Duodenal mucosa (tissue), 2 donors: Measurements from ENCODE around the gene PKD1L1.

Experiments used
- H3K27ac ChIP-seq: one replicate; pipeline ENCODE4 v1.7.0; 2013; ENCODE audit warnings: low read depth, low read length
- H3K27me3 ChIP-seq, 2 donors: one replicate each; pipeline ENCODE4 v1.7.0; 2013; ENCODE audit warnings: low read length in 2 of 2, control low read depth in 1 of 2; ENCODE audit not compliant: insufficient read depth in 2 of 2, control insufficient read depth in 1 of 2
- H3K36me3 ChIP-seq, 2 donors: one replicate each; pipeline ENCODE4 v1.7.0; 2013; ENCODE audit warnings: low read length in 2 of 2, control low read depth in 1 of 2; ENCODE audit not compliant: insufficient read depth in 2 of 2, control insufficient read depth in 1 of 2
- H3K4me1 ChIP-seq, 2 donors: one replicate each; pipeline ENCODE4 v1.7.0; 2013; ENCODE audit warnings: low read length in 2 of 2, control low read depth in 1 of 2; ENCODE audit not compliant: insufficient read depth in 2 of 2, control insufficient read depth in 1 of 2
- H3K4me3 ChIP-seq, 2 donors: one replicate each; pipeline ENCODE4 v1.7.0; 2013; ENCODE audit warnings: low read length in 2 of 2, low read depth in 1 of 2
- H3K9ac ChIP-seq, 2 donors: one replicate each; pipeline ENCODE4 v1.7.0; 2013; ENCODE audit warnings: low read length in 2 of 2, low read depth in 1 of 2
- H3K9me3 ChIP-seq, 2 donors: one replicate each; pipeline ENCODE4 v1.7.0; 2013; ENCODE audit warnings: low read length in 2 of 2, control low read depth in 1 of 2; ENCODE audit not compliant: control insufficient read depth in 1 of 2

The PKD1L1 gene

DNA sequence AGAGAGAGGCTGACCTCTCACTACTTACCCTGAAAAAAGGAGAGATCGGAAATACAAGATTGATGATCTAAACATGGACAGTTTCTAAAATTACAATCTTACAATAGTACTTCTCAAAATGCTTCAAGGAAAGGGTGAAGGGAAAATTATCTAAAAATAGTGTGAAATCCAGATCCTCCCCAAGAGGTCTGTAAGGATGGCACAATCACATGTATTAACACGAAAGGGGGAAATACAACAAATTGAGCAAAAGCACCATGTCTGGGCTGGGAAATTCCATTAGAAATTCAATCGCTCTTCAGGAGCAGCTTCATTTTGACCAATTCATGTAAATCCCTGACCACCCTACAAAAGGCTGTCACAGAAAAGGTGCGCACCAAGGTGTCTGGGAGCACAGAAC lies 67.0 kb downstream of the PKD1L1 start:
- Histone ChIP-seq H3K4me3 (no peak overlapping the region), H3K27ac (no peak overlapping the region), H3K27me3 (no peaks in the 10 kb centered on the region), H3K36me3 (no peaks in the 10 kb centered on the region), H3K9ac (no peak overlapping the region), H3K9me3 (no peaks in the 10 kb centered on the region), H3K4me1 (no peaks in the 10 kb centered on the region)

DNA sequence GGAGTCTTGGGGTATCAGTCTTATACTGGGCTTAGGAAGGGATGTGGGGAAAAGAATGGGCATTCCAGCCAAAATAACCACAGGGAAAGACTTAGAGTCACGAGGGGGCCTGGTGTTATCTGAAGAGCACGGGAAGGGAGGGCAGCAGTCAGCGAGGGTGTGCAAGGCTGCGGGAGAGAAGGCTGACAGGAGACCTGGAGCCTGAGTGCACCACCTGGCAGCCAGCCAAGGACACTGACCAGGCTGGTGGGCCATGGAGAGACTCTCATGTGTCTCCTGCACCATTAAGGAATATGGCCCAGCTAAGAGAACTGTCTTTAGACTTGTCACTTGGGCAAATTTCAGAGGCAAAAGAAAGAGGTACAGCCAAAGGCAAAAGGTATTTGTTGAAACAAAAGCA lies 69.6 kb downstream of the PKD1L1 start:
- H3K9me3 ChIP-seq, result no peaks in the 10 kb centered on the region
- H3K9ac ChIP-seq, result no peak overlapping the region
- no peak overlapping the region for H3K4me3 ChIP-seq
- H3K36me3 ChIP-seq, result no peaks in the 10 kb centered on the region
- no peak overlapping the region for H3K27ac ChIP-seq
- H3K27me3 ChIP-seq, result no peaks in the 10 kb centered on the region
- H3K4me1 ChIP-seq, result no peaks in the 10 kb centered on the region

DNA sequence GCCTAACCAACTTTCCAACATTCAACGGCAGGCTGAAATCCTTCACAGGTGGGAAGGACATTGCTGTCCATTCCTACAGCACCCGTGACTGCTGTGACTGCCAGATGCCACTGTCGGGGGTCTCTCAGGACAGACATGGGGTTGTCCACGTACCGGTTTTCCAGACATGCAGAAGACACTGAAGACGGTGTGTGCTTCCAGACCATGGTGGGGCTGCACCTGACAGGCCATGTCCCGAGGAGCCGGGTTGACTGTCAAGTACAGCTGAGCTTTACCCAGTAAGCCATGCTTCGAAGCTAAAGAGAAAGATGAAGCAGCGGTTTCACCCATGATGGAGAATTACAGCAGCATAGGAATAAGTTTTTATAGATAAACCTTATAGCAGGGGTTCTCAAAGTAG lies 70.9 kb downstream of the PKD1L1 start:
- Histone ChIP-seq H3K27ac (no peak overlapping the region), H3K9me3 (no peaks in the 10 kb centered on the region), H3K4me3 (no peak overlapping the region), H3K4me1 (no peaks in the 10 kb centered on the region), H3K36me3 (no peaks in the 10 kb centered on the region), H3K27me3 (no peaks in the 10 kb centered on the region), H3K9ac (no peak overlapping the region)

DNA sequence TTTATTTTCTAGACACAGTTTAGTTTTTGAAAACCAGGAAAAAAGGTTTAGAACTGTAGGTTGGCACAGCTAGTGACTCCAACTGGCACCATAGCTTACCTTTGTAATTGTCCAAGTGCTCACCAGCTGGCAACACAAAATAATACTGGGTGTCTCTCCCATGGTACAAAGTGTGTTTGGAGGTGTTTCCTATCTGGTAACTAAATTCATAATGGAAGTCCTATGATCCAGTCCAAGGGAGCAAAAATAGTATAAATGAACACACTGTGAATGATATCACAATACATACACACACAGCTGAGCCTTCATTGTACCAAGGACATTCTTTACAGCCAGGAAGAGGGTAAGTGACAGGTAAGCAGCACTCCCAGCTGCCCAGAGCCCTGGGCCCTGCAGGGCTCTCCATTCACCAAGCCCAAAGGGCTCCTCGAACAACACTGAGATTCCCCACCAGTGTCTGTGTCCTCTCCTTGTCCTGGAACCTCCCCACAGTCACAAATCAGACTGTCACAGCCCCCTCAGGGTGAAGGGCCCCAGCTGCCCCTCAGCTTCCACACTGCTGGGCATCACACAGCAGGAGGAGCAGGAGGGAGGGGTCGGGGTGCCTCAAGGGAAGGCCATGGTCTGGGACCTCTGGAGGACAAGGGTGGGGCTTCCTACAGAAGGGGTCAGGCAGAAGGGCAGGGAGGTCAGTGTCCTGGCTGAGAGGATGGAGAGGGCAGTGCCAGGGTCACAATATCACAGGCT lies 72.1 kb downstream of the PKD1L1 start:
- H3K4me3 ChIP-seq, result no peak overlapping the region
- no peaks in the 10 kb centered on the region for H3K9me3 ChIP-seq
- H3K9ac ChIP-seq, result no peak overlapping the region
- H3K27ac ChIP-seq, result no peak overlapping the region
- no peaks in the 10 kb centered on the region for H3K27me3 ChIP-seq
- H3K36me3 ChIP-seq, result no peaks in the 10 kb centered on the region
- no peaks in the 10 kb centered on the region for H3K4me1 ChIP-seq

DNA sequence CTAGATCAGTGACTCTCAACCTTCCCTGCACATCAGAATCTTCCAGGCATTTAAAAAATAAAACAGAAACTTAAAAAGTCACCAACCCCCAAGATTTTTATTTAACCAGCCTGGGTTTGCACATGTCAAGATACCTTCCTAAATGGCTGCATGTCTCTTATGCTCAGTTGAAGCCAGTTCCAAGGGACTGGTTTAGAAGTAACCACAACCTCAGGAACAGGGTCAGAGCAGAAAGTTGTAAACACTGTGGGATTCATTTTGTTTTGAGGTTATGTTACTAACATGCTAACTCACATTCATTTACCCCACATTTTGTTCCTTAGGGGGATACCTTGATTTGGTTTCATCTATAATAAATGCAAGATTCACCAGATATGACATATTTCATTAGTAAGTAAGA lies 72.9 kb downstream of the PKD1L1 start:
- H3K27ac ChIP-seq, result no peak overlapping the region
- H3K4me1 ChIP-seq, result no peaks in the 10 kb centered on the region
- no peak overlapping the region for H3K4me3 ChIP-seq

GRCh38 chr7:47873762-47874161 lies 74.5 kb downstream of the PKD1L1 start:
- no peaks in the 10 kb centered on the region for H3K4me1 ChIP-seq
- H3K27ac ChIP-seq, result no peak overlapping the region
- H3K27me3 ChIP-seq, result no peaks in the 10 kb centered on the region
- no peaks in the 10 kb centered on the region for H3K9me3 ChIP-seq
- H3K4me3 ChIP-seq, result no peak overlapping the region
- no peaks in the 10 kb centered on the region for H3K36me3 ChIP-seq
- H3K9ac ChIP-seq, result no peak overlapping the region

More for the DNA sequence above, 72.9 kb downstream of the PKD1L1 start:
- H3K9me3 ChIP-seq, result no peaks in the 10 kb centered on the region
- no peaks in the 10 kb centered on the region for H3K36me3 ChIP-seq
- H3K9ac ChIP-seq, result no peak overlapping the region
- H3K27me3 ChIP-seq, result no peaks in the 10 kb centered on the region

DNA sequence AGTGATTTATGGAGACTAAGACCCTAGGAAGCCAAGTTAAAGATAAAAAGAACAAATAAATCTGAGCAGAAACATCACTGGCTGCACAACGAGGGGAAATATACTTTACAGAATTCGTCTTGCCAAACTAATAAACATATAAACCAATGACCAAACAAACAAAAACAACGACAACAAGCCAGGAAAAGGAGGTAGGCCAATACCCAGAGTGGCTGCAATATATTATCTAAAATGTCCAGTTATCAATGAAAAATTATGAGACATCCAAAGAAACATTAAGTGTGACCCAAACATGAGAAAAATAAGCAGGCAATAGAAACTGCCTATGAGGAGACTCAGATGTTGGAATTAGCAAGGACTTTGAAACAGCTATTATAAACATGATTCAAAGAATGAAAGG lies 81.0 kb downstream of the PKD1L1 start:
- Histone ChIP-seq H3K27me3 (no peaks in the 10 kb centered on the region), H3K27ac (no peak overlapping the region), H3K9ac (no peak overlapping the region), H3K4me3 (no peak overlapping the region), H3K4me1 (no peaks in the 10 kb centered on the region), H3K36me3 (no peaks in the 10 kb centered on the region), H3K9me3 (no peaks in the 10 kb centered on the region)

GRCh38 chr7:47866120-47866519 lies 82.1 kb downstream of the PKD1L1 start:
- Histone ChIP-seq H3K4me1 (no peaks in the 10 kb centered on the region), H3K9ac (no peak overlapping the region), H3K4me3 (no peak overlapping the region), H3K36me3 (no peaks in the 10 kb centered on the region), H3K9me3 (no peaks in the 10 kb centered on the region), H3K27me3 (no peaks in the 10 kb centered on the region), H3K27ac (no peak overlapping the region)

DNA sequence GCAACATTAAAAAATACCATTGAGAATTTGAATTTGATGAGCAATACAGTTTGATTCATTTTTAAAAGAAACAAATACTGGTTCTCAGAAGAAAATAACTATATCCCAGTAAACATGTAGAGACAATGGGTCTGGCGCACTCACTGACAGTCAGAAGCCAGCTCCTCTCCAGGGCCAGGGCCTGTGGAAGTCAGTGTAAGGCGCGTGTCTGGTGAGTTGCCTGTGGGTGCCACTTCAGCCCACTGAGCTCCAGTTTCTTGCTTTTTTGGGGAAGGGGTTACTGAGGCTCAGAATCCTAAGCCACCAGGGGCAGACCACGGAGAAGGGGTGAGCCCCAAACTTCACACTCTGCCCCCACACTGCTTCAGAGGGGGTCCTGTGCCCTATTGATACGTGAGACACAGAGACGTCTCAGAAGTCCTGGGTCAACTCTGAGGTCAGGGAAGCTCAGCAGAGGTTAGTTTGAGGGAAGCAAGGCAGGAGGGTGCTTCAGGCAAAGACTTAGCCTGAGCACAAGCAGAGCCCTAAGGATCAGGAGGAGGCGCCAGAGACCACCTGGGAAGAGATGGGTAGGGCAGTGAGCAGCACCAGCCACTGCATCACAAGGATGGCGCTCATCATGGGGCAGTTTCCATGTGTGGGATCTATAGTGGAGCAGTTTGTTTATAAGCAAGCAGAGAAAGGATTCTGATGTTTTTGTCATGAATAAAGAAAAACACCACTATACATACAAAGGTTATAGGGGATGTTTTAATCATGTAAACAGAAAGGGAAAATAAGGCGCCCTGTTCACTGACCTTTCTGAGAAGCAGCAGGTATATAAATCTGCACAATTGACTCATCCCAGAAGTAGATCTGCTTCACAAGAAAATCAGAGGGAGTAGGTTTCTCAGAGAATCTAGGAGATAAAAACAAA lies 95.7 kb downstream of the PKD1L1 start:
- H3K4me1 ChIP-seq, result no peaks in the 10 kb centered on the region
- H3K36me3 ChIP-seq, result no peaks in the 10 kb centered on the region
- no peak overlapping the region for H3K27ac ChIP-seq
- H3K27me3 ChIP-seq, result no peaks in the 10 kb centered on the region
- no peaks in the 10 kb centered on the region for H3K9me3 ChIP-seq
- no peak overlapping the region for H3K4me3 ChIP-seq
- H3K9ac ChIP-seq, result no peak overlapping the region

- H3K4me3 ChIP-seq, result no peak overlapping the region
- no peaks in the 10 kb centered on the region for H3K36me3 ChIP-seq
- H3K4me1 ChIP-seq, result no peaks in the 10 kb centered on the region
- no peaks in the 10 kb centered on the region for H3K9me3 ChIP-seq
- no peak overlapping the region for H3K9ac ChIP-seq
- H3K27me3 ChIP-seq, result no peaks in the 10 kb centered on the region
- H3K27ac ChIP-seq, result no peak overlapping the region
These were observed 101.1 kb downstream of the PKD1L1 start for GRCh38 chr7:47847207-47847606.
